GM21825 (cell line): ENCODE measurements around the gene POLR1C.
"Not testable (repeated sequence)": the region's sequence is repeated elsewhere in the genome, so short reads cannot be mapped to it uniquely, and the experiment has no call there.

Experiments
- ATAC-seq: cut with Tn5 transposase; IDR thresholded peaks from one replicate; pipeline ENCODE4 v1.9.1; 2021; ENCODE audit warnings: mild to moderate bottlenecking, moderate library complexity; ENCODE audit not compliant: unreplicated experiment

POLR1C gene

GRCh38 chr6:43508481-43509141 is 8.3 kb upstream of the POLR1C start:
- ATAC-seq = no peak

- no peak for ATAC-seq
Measured at GRCh38 chr6:43509142-43509983, 7.5 kb upstream of the POLR1C start.

DNA sequence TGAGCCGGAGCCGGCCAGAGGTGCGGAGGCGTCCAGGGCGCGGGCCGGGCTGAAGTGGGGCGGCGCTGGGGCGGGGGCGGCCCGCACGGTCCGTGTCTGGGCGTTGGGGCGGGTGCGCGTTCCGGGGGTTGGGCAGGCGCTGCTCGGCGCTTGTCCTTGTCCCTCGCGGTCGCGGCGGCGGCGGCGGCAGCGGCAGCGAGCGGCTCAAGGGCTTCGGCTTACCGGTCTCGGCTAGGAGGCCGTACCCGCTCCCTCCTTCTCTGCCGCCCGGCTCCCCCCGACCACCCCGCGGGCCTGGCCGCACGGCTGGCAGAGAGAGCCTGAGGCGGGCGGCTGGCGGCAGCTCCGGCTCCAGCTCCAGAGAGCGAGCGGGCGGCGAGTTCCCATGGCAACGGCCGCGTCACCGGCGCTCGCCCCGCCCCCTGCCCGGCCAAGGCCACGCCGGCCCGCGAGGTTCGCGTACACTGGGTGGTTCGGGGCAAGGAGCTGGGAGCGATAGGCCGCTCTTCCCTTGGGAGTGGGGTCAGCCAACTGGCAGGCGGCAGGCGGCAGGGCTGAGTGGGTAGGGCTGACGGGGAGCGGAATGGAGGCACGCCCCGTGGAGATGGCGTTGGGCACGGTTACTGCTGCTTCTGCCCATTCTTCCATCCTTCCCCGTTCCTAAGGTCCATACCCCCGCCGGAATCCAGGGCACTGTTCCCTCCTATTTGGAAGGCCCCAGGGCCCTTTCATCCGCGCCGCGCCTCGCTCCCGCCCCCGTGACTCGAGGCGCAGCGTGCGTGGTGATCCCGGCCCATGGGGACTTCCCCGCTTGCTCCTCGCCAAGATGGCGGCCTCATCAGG is 6.7 kb upstream of the POLR1C start, which contains the start of gene LRRC73:
LRRC73 (minus strand) TSS at position 363 of the 843 bp plus-strand sequence. CDS start 561 bp downstream, outside the sequence.
- peak; percentile 46 for ATAC-seq

DNA sequence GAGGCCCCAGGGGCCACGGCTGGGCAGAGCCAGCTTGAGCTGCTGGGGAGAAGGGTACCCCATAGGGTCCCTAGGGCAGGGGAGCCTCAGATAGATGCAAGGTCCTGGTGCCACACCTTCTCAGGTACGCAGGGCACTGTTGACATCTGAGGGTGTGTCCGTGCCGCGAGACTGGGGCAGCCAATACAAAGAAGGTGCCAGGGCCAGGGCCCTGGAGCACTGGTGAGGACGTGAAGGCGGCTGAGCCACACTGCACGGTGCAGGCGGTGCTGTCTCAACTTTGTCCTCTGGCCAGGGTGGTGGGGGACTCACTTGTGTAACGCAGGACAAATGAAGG is 6.1 kb upstream of the POLR1C start:
- no peak for ATAC-seq

- ATAC-seq = no peak
Measured at GRCh38 chr6:43511824-43512415, 5.0 kb upstream of the POLR1C start.

- no peak for ATAC-seq
Measured at GRCh38 chr6:43515808-43516207, 1.1 kb upstream of the POLR1C start.

DNA sequence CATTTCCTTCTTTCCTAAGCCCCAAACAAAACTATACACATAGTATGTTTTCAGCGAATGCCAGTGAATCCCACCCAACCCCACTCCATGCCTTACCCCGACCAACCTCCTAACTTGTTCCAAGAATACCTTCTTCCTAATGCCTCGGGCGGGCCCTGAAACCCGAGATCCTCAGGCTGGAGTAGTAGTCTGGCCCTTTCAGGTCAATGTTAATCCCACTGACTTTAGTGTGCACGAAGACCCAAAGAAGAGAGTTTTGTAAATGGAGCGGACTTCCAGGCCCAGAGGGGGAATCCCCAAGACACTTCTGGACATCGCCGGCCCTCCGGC is 557 bp upstream of the POLR1C start:
- no peak for ATAC-seq

- ATAC-seq = no peak
Measured at GRCh38 chr6:43517505-43518357, 842 bp downstream of the POLR1C start.

DNA sequence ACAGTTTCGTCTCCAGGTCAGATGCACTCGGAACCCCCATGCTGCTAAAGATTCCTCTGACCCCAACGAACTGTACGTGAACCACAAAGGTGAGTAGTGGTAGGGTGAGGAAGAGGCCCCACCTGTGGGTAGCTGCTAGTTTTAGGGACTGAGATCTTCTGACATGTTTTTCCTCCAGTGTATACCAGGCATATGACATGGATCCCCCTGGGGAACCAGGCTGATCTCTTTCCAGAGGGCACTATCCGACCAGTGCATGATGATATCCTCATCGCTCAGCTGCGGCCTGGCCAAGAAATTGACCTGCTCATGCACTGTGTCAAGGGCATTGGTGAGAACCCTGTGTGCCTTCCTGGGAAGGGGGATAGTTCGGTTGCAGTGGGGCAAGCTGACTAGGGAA is 3.2 kb downstream of the POLR1C start:
- ATAC-seq = no peak

DNA sequence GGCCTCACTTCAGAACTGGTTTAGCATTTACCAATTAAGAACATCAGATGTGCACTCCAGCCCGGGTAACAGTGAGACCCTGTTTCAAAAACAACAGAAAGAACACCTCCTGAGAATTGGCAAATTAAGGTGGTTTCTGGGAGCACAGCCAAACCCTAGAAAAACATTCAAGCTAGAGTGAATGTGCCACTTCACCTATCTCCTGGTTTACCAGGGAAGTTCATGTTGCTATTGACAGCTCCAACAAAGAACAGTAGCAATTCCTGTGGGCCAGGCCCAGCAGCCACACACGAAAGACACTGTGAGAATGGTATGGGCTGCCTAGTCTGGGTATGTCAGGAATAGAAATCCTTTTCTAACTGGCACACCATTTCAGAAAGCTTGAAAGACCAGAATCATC is 4.9 kb downstream of the POLR1C start:
- no peak for ATAC-seq

GRCh38 chr6:43522547-43523261 is 5.8 kb downstream of the POLR1C start:
- ATAC-seq = no peak

DNA sequence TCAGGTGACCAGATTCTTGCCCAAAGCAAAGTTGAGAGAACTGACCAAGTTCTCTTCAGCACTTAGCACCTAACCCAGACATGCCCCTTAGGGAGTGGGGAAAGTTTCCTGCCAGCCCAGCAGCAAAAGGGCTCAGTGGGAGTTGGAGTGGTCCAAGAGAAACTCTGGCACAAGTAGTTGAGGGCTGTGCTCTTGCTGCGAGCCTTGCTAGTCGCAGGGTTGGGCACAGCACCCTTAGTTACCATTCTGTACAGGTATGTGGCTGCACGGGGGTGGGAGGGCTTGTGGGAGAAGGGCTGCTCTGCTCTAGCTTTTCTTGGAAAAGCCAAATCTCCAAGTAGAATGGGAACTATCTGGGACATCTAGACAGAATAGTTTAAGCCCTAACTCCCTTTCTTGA is 6.4 kb downstream of the POLR1C start:
- no peak for ATAC-seq

GRCh38 chr6:43524483-43524961 is 7.6 kb downstream of the POLR1C start:
- no peak for ATAC-seq

GRCh38 chr6:43532201-43532600 is 15.3 kb downstream of the POLR1C start:
- ATAC-seq = no peak

GRCh38 chr6:43538986-43539385 is 22.1 kb downstream of the POLR1C start:
- not testable (repeated sequence) for ATAC-seq

DNA sequence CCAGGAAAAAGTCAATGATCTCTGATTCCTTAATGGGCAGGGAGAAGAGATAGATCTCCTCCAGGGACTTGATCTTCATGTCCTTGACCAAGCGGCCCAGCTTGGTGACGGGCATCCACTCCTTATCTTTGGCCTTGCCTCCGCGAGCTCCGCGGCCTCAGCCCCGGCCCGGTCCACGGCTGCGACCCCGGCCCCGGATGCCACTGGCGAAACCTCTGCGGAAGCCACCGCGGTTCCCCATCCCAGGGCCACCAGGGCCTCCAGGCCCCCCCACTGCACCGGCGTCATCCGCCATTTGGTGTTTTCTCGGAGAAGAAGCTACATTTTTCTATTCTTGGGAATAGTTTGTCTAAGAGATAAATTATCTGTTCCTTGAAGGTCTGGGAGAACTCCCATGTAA is 22.5 kb downstream of the POLR1C start:
- not testable (repeated sequence) for ATAC-seq

DNA sequence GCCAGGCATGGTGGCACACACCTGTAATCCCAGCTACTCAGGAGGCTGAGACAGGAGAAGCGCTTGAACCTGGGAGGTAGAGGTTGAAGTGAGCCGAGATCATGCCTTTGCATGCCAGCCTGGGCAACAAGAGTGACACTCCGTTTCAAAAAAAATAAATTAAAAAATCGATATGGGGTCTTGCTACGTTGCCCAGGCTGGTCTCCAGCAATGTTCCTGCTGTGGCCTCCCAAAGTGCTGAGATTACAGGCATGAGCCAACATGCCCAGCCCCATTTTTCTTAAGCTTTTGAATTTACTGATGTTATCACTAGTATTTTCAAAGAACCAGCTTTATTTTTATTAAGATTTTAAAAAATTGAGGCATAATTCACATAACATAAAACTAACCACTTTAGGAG is 23.6 kb downstream of the POLR1C start:
- ATAC-seq = no peak

GRCh38 chr6:43541774-43542471 is 25.0 kb downstream of the POLR1C start:
- ATAC-seq = no peak

- no peak for ATAC-seq
Measured at GRCh38 chr6:43544461-43544860, 27.6 kb downstream of the POLR1C start.
